ENCODE measurements around the gene GCLC. TPM values are rescaled to one million over a fixed set of nuclear protein-coding genes. Genes with fewer than 3 reads are reported as not detected.

The GCLC gene
- total and polyA plus RNA-seq, 9 of the 15 experiments (the other 6 are each of a cell fraction or from before 2014, with no cell fraction given): 3.9 to 20.0 (median 9.4) TPM

DNA sequence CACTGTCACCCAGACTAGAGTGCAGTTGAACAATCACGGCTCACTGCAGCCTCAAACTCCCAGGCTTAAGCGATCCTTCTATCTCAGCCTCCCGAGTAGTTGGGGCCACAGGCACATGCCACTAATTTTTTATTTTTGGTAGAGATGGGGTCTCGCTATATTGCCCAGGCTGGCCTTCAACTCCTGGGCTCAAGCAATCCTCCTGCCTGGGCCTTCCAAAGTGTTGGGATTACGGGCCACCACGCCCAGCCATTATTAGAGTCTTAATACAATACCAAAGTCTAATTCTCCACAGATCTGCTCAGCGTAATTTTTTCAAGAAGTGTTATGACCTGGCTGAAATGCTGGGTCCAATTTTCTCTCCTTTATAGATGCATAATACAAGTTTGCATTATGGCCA, 3.0 kb downstream of the GCLC start:
- Histone ChIP-seq H3K9ac (ENCODE audit: insufficient read depth in 1 of 2, low read depth in 2 of 2, low read length in 2 of 2) (no peak overlapping the region), H2AFZ (ENCODE audit: low read depth, low read length) (no peak overlapping the region), H4K20me1 (replicated peaks; ENCODE audit: control insufficient read depth, insufficient read depth, low read length) (no peaks in the 10 kb centered on the region; the same call in 1 of the 2 replicates), H3K4me1 (replicated peaks in 1 of 2; ENCODE audit: control insufficient read depth in 2 of 2, insufficient read depth in 2 of 2, low read length in 2 of 2) (peaks cover 18 to 39% of the 10 kb centered on the region in 2 experiments), H3K4me2 (ENCODE audit: insufficient read depth, low read length) (no peak overlapping the region), H3K4me3 (no peak overlapping the region), H3K79me2 (ENCODE audit: control insufficient read depth, insufficient read depth, low read length) (peaks cover 24% of the 10 kb centered on the region), H3K36me3 (ENCODE audit: control insufficient read depth, insufficient read depth, low read length) (no peaks in the 10 kb centered on the region), H3K9me1 (ENCODE audit: control insufficient read depth, insufficient read depth, low read length) (no peaks in the 10 kb centered on the region), H3K9me3 (replicated peaks; ENCODE audit: control insufficient read depth, insufficient read depth, low read depth, low read length) (no peaks in the 10 kb centered on the region), H3K27ac (ENCODE audit: extremely low read depth, low read depth, low read length) (no peak overlapping the region), H3K27me3 (ENCODE audit: control insufficient read depth in 2 of 2, insufficient read depth in 2 of 2, low read length in 2 of 2) (no peaks in the 10 kb centered on the region)
- 90% methylated on average over 7 of the region's 7 CpGs for WGBS (ENCODE audit: insufficient coverage, low coverage, missing lambda C conversion rate)
- ChIA-PET CTCF (ENCODE audit: low intra/inter-chr PET ratio) (no interaction called here), POLR2A (no interaction called here)
- ATAC-seq (no peak), DNase-seq (ENCODE audit: extremely low read depth in 1 of 4, low spot score in 3 of 4) (no peak), FAIRE-seq (no peak)
- in situ Hi-C loops (cut with MboI) (no loop called here), intact Hi-C loops (cut with micrococcal nuclease) (loop anchor here (10.0 kb wide), 1 partner anchor 187 kb away; no protein-coding TSS in a partner anchor)
- BruUV-seq (replicated peaks): no TSS peak
- TF ChIP-seq CTBP1 (IDR thresholded peaks at IDR 0.05; ENCODE audit: borderline replicate concordance) (no peak), JUN (IDR thresholded peaks at IDR 0.05; ENCODE audit: borderline replicate concordance, low read depth, low read length) (no peak), JUN (CRISPR knock-in tag; IDR thresholded peaks at IDR 0.05; ENCODE audit: borderline replicate concordance) (no peak), MYBL2 (IDR thresholded peaks at IDR 0.05; ENCODE audit: low read depth) (no peak), MYBL2 (CRISPR knock-in tag; IDR thresholded peaks at IDR 0.05; ENCODE audit: borderline replicate concordance) (no peak), GABPB1 (CRISPR knock-in tag; IDR thresholded peaks at IDR 0.05) (no peak), EZH2 (IDR thresholded peaks at IDR 0.05; ENCODE audit: borderline replicate concordance, low read depth, low read length) (no peak), RFX1 (IDR thresholded peaks at IDR 0.05) (no peak), ZNF655 (CRISPR knock-in tag; IDR thresholded peaks at IDR 0.05) (no peak), PHF21A (IDR thresholded peaks at IDR 0.05; ENCODE audit: borderline replicate concordance, low read depth) (no peak), SAFB (IDR thresholded peaks at IDR 0.05; ENCODE audit: borderline replicate concordance, low read depth, low read length) (no peak), TAF1 (IDR thresholded peaks at IDR 0.05; ENCODE audit: control insufficient read depth, extremely low read depth, insufficient read depth, low read length, severe bottlenecking) (no peak), POU5F1 (IDR thresholded peaks at IDR 0.05; ENCODE audit: borderline replicate concordance, low read depth, low read length, partially characterized antibody) (no peak), SIX5 (IDR thresholded peaks at IDR 0.05; ENCODE audit: borderline replicate concordance in 1 of 2, insufficient read depth in 1 of 2, low read depth in 1 of 2, low read length in 2 of 2) (no peak), FOXP4 (CRISPR knock-in tag; IDR thresholded peaks at IDR 0.05; ENCODE audit: borderline replicate concordance) (no peak)
- TF ChIP-seq, protein P1, sequence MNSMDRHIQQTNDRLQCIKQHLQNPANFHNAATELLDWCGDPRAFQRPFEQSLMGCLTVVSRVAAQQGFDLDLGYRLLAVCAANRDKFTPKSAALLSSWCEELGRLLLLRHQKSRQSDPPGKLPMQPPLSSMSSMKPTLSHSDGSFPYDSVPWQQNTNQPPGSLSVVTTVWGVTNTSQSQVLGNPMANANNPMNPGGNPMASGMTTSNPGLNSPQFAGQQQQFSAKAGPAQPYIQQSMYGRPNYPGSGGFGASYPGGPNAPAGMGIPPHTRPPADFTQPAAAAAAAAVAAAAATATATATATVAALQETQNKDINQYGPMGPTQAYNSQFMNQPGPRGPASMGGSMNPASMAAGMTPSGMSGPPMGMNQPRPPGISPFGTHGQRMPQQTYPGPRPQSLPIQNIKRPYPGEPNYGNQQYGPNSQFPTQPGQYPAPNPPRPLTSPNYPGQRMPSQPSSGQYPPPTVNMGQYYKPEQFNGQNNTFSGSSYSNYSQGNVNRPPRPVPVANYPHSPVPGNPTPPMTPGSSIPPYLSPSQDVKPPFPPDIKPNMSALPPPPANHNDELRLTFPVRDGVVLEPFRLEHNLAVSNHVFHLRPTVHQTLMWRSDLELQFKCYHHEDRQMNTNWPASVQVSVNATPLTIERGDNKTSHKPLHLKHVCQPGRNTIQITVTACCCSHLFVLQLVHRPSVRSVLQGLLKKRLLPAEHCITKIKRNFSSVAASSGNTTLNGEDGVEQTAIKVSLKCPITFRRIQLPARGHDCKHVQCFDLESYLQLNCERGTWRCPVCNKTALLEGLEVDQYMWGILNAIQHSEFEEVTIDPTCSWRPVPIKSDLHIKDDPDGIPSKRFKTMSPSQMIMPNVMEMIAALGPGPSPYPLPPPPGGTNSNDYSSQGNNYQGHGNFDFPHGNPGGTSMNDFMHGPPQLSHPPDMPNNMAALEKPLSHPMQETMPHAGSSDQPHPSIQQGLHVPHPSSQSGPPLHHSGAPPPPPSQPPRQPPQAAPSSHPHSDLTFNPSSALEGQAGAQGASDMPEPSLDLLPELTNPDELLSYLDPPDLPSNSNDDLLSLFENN (IDR thresholded peaks at IDR 0.05; ENCODE audit: low read depth in 2 of 2, low read length in 2 of 2): no peak

Data from K562 (cell line).